Mesenteric fat pad (tissue), 1 donor: ENCODE data around the gene CADM2. TPM values are rescaled to one million over a fixed set of nuclear protein-coding genes. Genes with fewer than 3 reads are reported as not detected.
"Not testable (repeated sequence)": the region's sequence is repeated elsewhere in the genome, so short reads cannot be mapped to it uniquely, and the experiment has no call there.

Experiments used
- DNase-seq: peaks from one replicate; pipeline ENCODE4 v3.0.0-alpha.2; 2020; ENCODE audit warnings: low spot score
- long read RNA-seq: library from polyadenylated mRNA; unstranded; transcript quantifications from one replicate; pipeline ENCODE4 v2.0.0, GENCODE V29; 2020
- total RNA-seq: library from RNA; stranded (reverse); fragmentation: NEBNext Ultra II Directional; extraction: Animal tissue kit (Norgen Biotek cat#: 25700); gene quantifications from one replicate; pipeline ENCODE4 v1.2.1, GENCODE V29; 2021
- donor health status: DM: yes; HTN: yes; CAD: no.

Gene CADM2
- total RNA-seq, result 17.3 TPM
- long read RNA-seq, partial matches to known transcripts, result 0 of 12 reads
- long read RNA-seq, other reads (novel, unspliced or antisense), result 12 of 12 reads

- DNase-seq, result peak; percentile 91
These were observed at the start of gene CADM2 for GRCh38 chr3:84958495-84959469. Gene CADM2 (plus strand): TSS chr3:84958989.

- not testable (repeated sequence) for DNase-seq
These were observed 40.2 kb upstream of the CADM2 start for GRCh38 chr3:84918592-84918991.

GRCh38 chr3:84922682-84923081 is 36.1 kb upstream of the CADM2 start:
- no peak for DNase-seq

GRCh38 chr3:84925571-84925970 is 33.2 kb upstream of the CADM2 start:
- DNase-seq, result no peak

- no peak for DNase-seq
These were observed 15.4 kb upstream of the CADM2 start for GRCh38 chr3:84943379-84943778.

- DNase-seq, result no peak
These were observed 12.5 kb upstream of the CADM2 start for GRCh38 chr3:84946240-84946639.

GRCh38 chr3:84959470-84960271 is 882 bp downstream of the CADM2 start:
- DNase-seq, result no peak

- no peak for DNase-seq
These were observed 1.8 kb downstream of the CADM2 start for GRCh38 chr3:84960581-84960980.

GRCh38 chr3:84961011-84961410 is 2.2 kb downstream of the CADM2 start:
- DNase-seq, result no peak

- DNase-seq, result no peak
These were observed 2.9 kb downstream of the CADM2 start for GRCh38 chr3:84961521-84962255.

- no peak for DNase-seq
These were observed 3.6 kb downstream of the CADM2 start for GRCh38 chr3:84962415-84962814.

GRCh38 chr3:84963137-84963536 is 4.3 kb downstream of the CADM2 start:
- no peak for DNase-seq

GRCh38 chr3:84965141-84965540 is 6.4 kb downstream of the CADM2 start:
- DNase-seq, result no peak

- DNase-seq, result no peak
These were observed 9.2 kb downstream of the CADM2 start for GRCh38 chr3:84967767-84968581.

- DNase-seq, result no peak
These were observed 10.0 kb downstream of the CADM2 start for GRCh38 chr3:84968701-84969235.

GRCh38 chr3:84974347-84974746 is 15.6 kb downstream of the CADM2 start:
- DNase-seq, result no peak

GRCh38 chr3:84977021-84977420 is 18.2 kb downstream of the CADM2 start:
- no peak for DNase-seq

- DNase-seq, result no peak
These were observed 20.1 kb downstream of the CADM2 start for GRCh38 chr3:84978843-84979242.

GRCh38 chr3:84980011-84980410 is 21.2 kb downstream of the CADM2 start:
- no peak for DNase-seq

GRCh38 chr3:84980456-84980855 is 21.7 kb downstream of the CADM2 start:
- no peak for DNase-seq
